GDM1 (cell line): ENCODE measurements around the gene TNN.

Experiments used
- DNase-seq: peaks from one replicate; lab custom pipeline; 2025; lab: John Stamatoyannopoulos, UW

Gene TNN

GRCh38 chr1:175178056-175178455 is 110.4 kb downstream of the TNN start:
- no peak for DNase-seq

- no peak for DNase-seq
Observed at GRCh38 chr1:175178456-175178855, 110.8 kb downstream of the TNN start.

GRCh38 chr1:175179837-175180590 is 112.4 kb downstream of the TNN start:
- no peak for DNase-seq

- no peak for DNase-seq
Observed at GRCh38 chr1:175182201-175182746, 114.6 kb downstream of the TNN start.

- no peak for DNase-seq
Observed at GRCh38 chr1:175183586-175183985, 116.0 kb downstream of the TNN start.

- no peak for DNase-seq
Observed at GRCh38 chr1:175185903-175186302, 118.3 kb downstream of the TNN start.

- no peak for DNase-seq
Observed at GRCh38 chr1:175186433-175187160, 119.0 kb downstream of the TNN start.

- DNase-seq: peak; percentile 25
Observed at GRCh38 chr1:175188936-175189335, 121.3 kb downstream of the TNN start.

- no peak for DNase-seq
Observed at GRCh38 chr1:175191659-175192058, 124.0 kb downstream of the TNN start.

- no peak for DNase-seq
Observed at GRCh38 chr1:175192111-175192629, 124.5 kb downstream of the TNN start.

- no peak for DNase-seq
Observed at GRCh38 chr1:175192630-175193526, 125.2 kb downstream of the TNN start, which contains the start of gene KIAA0040. Gene KIAA0040, minus strand, starts transcription at chr1:175192776. Its CDS starts 31,763 bp downstream, at chr1:175161013.

GRCh38 chr1:175193527-175193910 is 125.9 kb downstream of the TNN start:
- DNase-seq: no peak

GRCh38 chr1:175195281-175195680 is 127.6 kb downstream of the TNN start:
- no peak for DNase-seq

GRCh38 chr1:175195798-175196197 is 128.2 kb downstream of the TNN start:
- no peak for DNase-seq

GRCh38 chr1:175197531-175197930 is 129.9 kb downstream of the TNN start:
- no peak for DNase-seq
